ENCODE measurements around the gene XPOT. TPM values are rescaled to one million over a fixed set of nuclear protein-coding genes. Genes with fewer than 3 reads are reported as not detected.
A peak's percentile ranks its signal among the peaks of the same experiment; 100 is the strongest.

XPOT gene
- total RNA-seq, 1 experiment from 2014 or later, result 65.9 TPM

GRCh38 chr12:64400041-64400440, 4.2 kb upstream of the XPOT start:
- DNase-seq (ENCODE audit: low read depth in 1 of 2, low spot score in 2 of 2), result no peak
- Histone ChIP-seq H3K36me3 (peaks cover 4% of the 10 kb centered on the region), H3K4me1 (replicated peaks) (no peaks in the 10 kb centered on the region; the same call in 1 of the 2 replicates), H3K27me3 (replicated peaks) (no peaks in the 10 kb centered on the region), H3K27ac (no peak overlapping the region), H3K9me3 (replicated peaks) (no peaks in the 10 kb centered on the region), H3K4me3 (no peak overlapping the region)

GRCh38 chr12:64402181-64402580, 2.0 kb upstream of the XPOT start:
- H3K27ac ChIP-seq, result no peak overlapping the region
- H3K4me3 ChIP-seq, result no peak overlapping the region
- peaks cover 7% of the 10 kb centered on the region for H3K36me3 ChIP-seq
- no peaks in the 10 kb centered on the region for H3K9me3 ChIP-seq (replicated peaks)
- no peak for DNase-seq (ENCODE audit: low read depth in 1 of 2, low spot score in 2 of 2)
- H3K27me3 ChIP-seq (replicated peaks), result no peaks in the 10 kb centered on the region
- H3K4me1 ChIP-seq (replicated peaks), result peaks cover 6% of the 10 kb centered on the region

GRCh38 chr12:64404470-64405256, 471 bp downstream of the XPOT start:
- Histone ChIP-seq H3K4me3 (peak overlapping the region; percentile 89), H3K9me3 (replicated peaks) (no peaks in the 10 kb centered on the region), H3K27me3 (replicated peaks) (no peaks in the 10 kb centered on the region), H3K27ac (peak overlapping the region; percentile 98), H3K4me1 (replicated peaks) (peaks cover 11% of the 10 kb centered on the region), H3K36me3 (peaks cover 7% of the 10 kb centered on the region)
- DNase-seq (ENCODE audit: low read depth in 1 of 2, low spot score in 2 of 2), result peak; percentile 80 to 87

- Histone ChIP-seq H3K9me3 (replicated peaks) (no peaks in the 10 kb centered on the region), H3K27ac (no peak overlapping the region)
Observed at GRCh38 chr12:64407342-64408223, 3.4 kb downstream of the XPOT start.

GRCh38 chr12:64411427-64411826, 7.2 kb downstream of the XPOT start:
- Histone ChIP-seq H3K36me3 (peaks cover 63% of the 10 kb centered on the region), H3K4me1 (replicated peaks) (peaks cover 10% of the 10 kb centered on the region), H3K27ac (no peak overlapping the region)

More at GRCh38 chr12:64407342-64408223, 3.4 kb downstream of the XPOT start:
- peaks cover 31% of the 10 kb centered on the region for H3K36me3 ChIP-seq
- no peaks in the 10 kb centered on the region for H3K27me3 ChIP-seq (replicated peaks)
- H3K4me3 ChIP-seq, result no peak overlapping the region
- no peak for DNase-seq (ENCODE audit: low read depth in 1 of 2, low spot score in 2 of 2)
- H3K4me1 ChIP-seq (replicated peaks), result peaks cover 16% of the 10 kb centered on the region

GRCh38 chr12:64412459-64412858, 8.3 kb downstream of the XPOT start:
- H3K9me3 ChIP-seq (replicated peaks), result no peaks in the 10 kb centered on the region
- peaks cover 71% of the 10 kb centered on the region for H3K36me3 ChIP-seq
- H3K27ac ChIP-seq, result no peak overlapping the region
- peaks cover 10% of the 10 kb centered on the region for H3K4me1 ChIP-seq (replicated peaks)
- no peaks in the 10 kb centered on the region for H3K27me3 ChIP-seq (replicated peaks)
- no peak for DNase-seq (ENCODE audit: low read depth in 1 of 2, low spot score in 2 of 2)
- no peak overlapping the region for H3K4me3 ChIP-seq

More at GRCh38 chr12:64411427-64411826, 7.2 kb downstream of the XPOT start:
- Histone ChIP-seq H3K9me3 (replicated peaks) (no peaks in the 10 kb centered on the region), H3K4me3 (no peak overlapping the region), H3K27me3 (replicated peaks) (no peaks in the 10 kb centered on the region)
- DNase-seq (ENCODE audit: low read depth in 1 of 2, low spot score in 2 of 2), result no peak

- Histone ChIP-seq H3K36me3 (peaks cover 85% of the 10 kb centered on the region), H3K27me3 (replicated peaks) (no peaks in the 10 kb centered on the region), H3K27ac (no peak overlapping the region), H3K4me3 (no peak overlapping the region), H3K4me1 (replicated peaks) (peaks cover 10% of the 10 kb centered on the region), H3K9me3 (replicated peaks) (no peaks in the 10 kb centered on the region)
- DNase-seq (ENCODE audit: low read depth in 1 of 2, low spot score in 2 of 2), result no peak
Observed at GRCh38 chr12:64413884-64414283, 9.7 kb downstream of the XPOT start.

GRCh38 chr12:64418209-64418608, 14.0 kb downstream of the XPOT start:
- H3K4me1 ChIP-seq (replicated peaks), result no peaks in the 10 kb centered on the region
- peaks cover 92% of the 10 kb centered on the region for H3K36me3 ChIP-seq
- no peak overlapping the region for H3K27ac ChIP-seq
- H3K27me3 ChIP-seq (replicated peaks), result no peaks in the 10 kb centered on the region
- H3K4me3 ChIP-seq, result no peak overlapping the region
- H3K9me3 ChIP-seq (replicated peaks), result no peaks in the 10 kb centered on the region
- DNase-seq (ENCODE audit: low read depth in 1 of 2, low spot score in 2 of 2), result no peak

- Histone ChIP-seq H3K4me1 (replicated peaks) (no peaks in the 10 kb centered on the region), H3K9me3 (replicated peaks) (no peaks in the 10 kb centered on the region), H3K27ac (no peak overlapping the region), H3K36me3 (peaks cover 92% of the 10 kb centered on the region), H3K4me3 (no peak overlapping the region), H3K27me3 (replicated peaks) (no peaks in the 10 kb centered on the region)
- no peak for DNase-seq (ENCODE audit: low read depth in 1 of 2, low spot score in 2 of 2)
Observed at GRCh38 chr12:64419696-64420095, 15.5 kb downstream of the XPOT start.

- Histone ChIP-seq H3K4me3 (no peak overlapping the region), H3K27ac (no peak overlapping the region), H3K27me3 (replicated peaks) (no peaks in the 10 kb centered on the region), H3K4me1 (replicated peaks) (no peaks in the 10 kb centered on the region), H3K36me3 (peaks cover 97% of the 10 kb centered on the region), H3K9me3 (replicated peaks) (no peaks in the 10 kb centered on the region)
- no peak for DNase-seq (ENCODE audit: low read depth in 1 of 2, low spot score in 2 of 2)
Observed at GRCh38 chr12:64427988-64428387, 23.8 kb downstream of the XPOT start.

- Histone ChIP-seq H3K27ac (no peak overlapping the region), H3K27me3 (replicated peaks) (no peaks in the 10 kb centered on the region), H3K4me1 (replicated peaks) (no peaks in the 10 kb centered on the region), H3K9me3 (replicated peaks) (no peaks in the 10 kb centered on the region), H3K4me3 (no peak overlapping the region), H3K36me3 (peaks cover 100% of the 10 kb centered on the region)
- DNase-seq (ENCODE audit: low read depth in 1 of 2, low spot score in 2 of 2), result no peak
Observed at GRCh38 chr12:64428956-64429355, 24.8 kb downstream of the XPOT start.

GRCh38 chr12:64430886-64431285, 26.7 kb downstream of the XPOT start:
- H3K9me3 ChIP-seq (replicated peaks), result no peaks in the 10 kb centered on the region
- no peak for DNase-seq (ENCODE audit: low read depth in 1 of 2, low spot score in 2 of 2)
- H3K36me3 ChIP-seq, result peaks cover 100% of the 10 kb centered on the region
- H3K27ac ChIP-seq, result no peak overlapping the region
- H3K4me3 ChIP-seq, result no peak overlapping the region
- no peaks in the 10 kb centered on the region for H3K4me1 ChIP-seq (replicated peaks)
- H3K27me3 ChIP-seq (replicated peaks), result no peaks in the 10 kb centered on the region

GRCh38 chr12:64431791-64432190, 27.6 kb downstream of the XPOT start:
- H3K4me1 ChIP-seq (replicated peaks), result no peaks in the 10 kb centered on the region
- no peaks in the 10 kb centered on the region for H3K9me3 ChIP-seq (replicated peaks)
- peaks cover 100% of the 10 kb centered on the region for H3K36me3 ChIP-seq
- H3K4me3 ChIP-seq, result no peak overlapping the region
- H3K27me3 ChIP-seq (replicated peaks), result no peaks in the 10 kb centered on the region
- H3K27ac ChIP-seq, result no peak overlapping the region
- DNase-seq (ENCODE audit: low read depth in 1 of 2, low spot score in 2 of 2), result no peak

GRCh38 chr12:64433915-64434314, 29.7 kb downstream of the XPOT start:
- H3K4me1 ChIP-seq (replicated peaks), result no peaks in the 10 kb centered on the region
- no peak overlapping the region for H3K27ac ChIP-seq
- no peaks in the 10 kb centered on the region for H3K9me3 ChIP-seq (replicated peaks)
- peaks cover 100% of the 10 kb centered on the region for H3K36me3 ChIP-seq
- no peak for DNase-seq (ENCODE audit: low read depth in 1 of 2, low spot score in 2 of 2)
- H3K4me3 ChIP-seq, result no peak overlapping the region
- no peaks in the 10 kb centered on the region for H3K27me3 ChIP-seq (replicated peaks)
